Endothelial cell (in vitro differentiated cells): ENCODE data around the gene ATP6V1A. TPM values are rescaled to one million over a fixed set of nuclear protein-coding genes. Genes with fewer than 3 reads are reported as not detected.

Experiments
- DNase-seq: peaks from one replicate; pipeline ENCODE4 v3.0.0; 2021; ENCODE audit warnings: low spot score
- H3K27ac Mint-ChIP-seq: one replicate; pipeline ENCODE4 v1.8.0; 2021; ENCODE audit warnings: mixed read lengths, inconsistent platforms; ENCODE audit not compliant: unreplicated experiment
- H3K27me3 Mint-ChIP-seq: one replicate; pipeline ENCODE4 v1.8.0; 2021; ENCODE audit warnings: mild to moderate bottlenecking, moderate library complexity, mixed read lengths, inconsistent platforms; ENCODE audit not compliant: unreplicated experiment
- H3K36me3 Mint-ChIP-seq: one replicate; pipeline ENCODE4 v1.8.0; 2021; ENCODE audit warnings: mild to moderate bottlenecking, low read depth, mixed read lengths, inconsistent platforms; ENCODE audit not compliant: unreplicated experiment
- H3K4me1 Mint-ChIP-seq: one replicate; pipeline ENCODE4 v1.8.0; 2021; ENCODE audit warnings: mild to moderate bottlenecking, mixed read lengths, inconsistent platforms; ENCODE audit not compliant: unreplicated experiment
- H3K4me3 Mint-ChIP-seq: one replicate; pipeline ENCODE4 v1.8.0; 2021; ENCODE audit warnings: mild to moderate bottlenecking, mixed read lengths, inconsistent platforms; ENCODE audit not compliant: unreplicated experiment
- H3K9me3 Mint-ChIP-seq: one replicate; pipeline ENCODE4 v1.8.0; 2021; ENCODE audit warnings: mixed read lengths, inconsistent platforms; ENCODE audit not compliant: unreplicated experiment
- CTCF ChIP-seq: fragments of 200-600 bp; sonication (generic); IDR thresholded peaks from one replicate; pipeline ENCODE4 v1.5.0; 2021; ENCODE audit warnings: antibody characterized with exemption; ENCODE audit not compliant: unreplicated experiment
- total RNA-seq: library from RNA; stranded (reverse); fragmentation: NEBNext Ultra II Directional; extraction: Animal tissue kit (Norgen Biotek cat#: 25700); gene quantifications from one replicate; pipeline ENCODE4 v1.2.1, GENCODE V29; 2021; ENCODE audit not compliant: unreplicated experiment

Gene ATP6V1A
- total RNA-seq, 1 donor from 2014 or later, result 71.3 TPM

- Mint-ChIP-seq H3K4me3 (no peak overlapping the region), H3K36me3 (no peaks in the 10 kb centered on the region), H3K4me1 (no peaks in the 10 kb centered on the region), H3K27ac (no peak overlapping the region), H3K9me3 (no peaks in the 10 kb centered on the region), H3K27me3 (no peaks in the 10 kb centered on the region)
- DNase-seq, result no peak
- no peak for TF ChIP-seq CTCF
These were observed 39.0 kb upstream of the ATP6V1A start for GRCh38 chr3:113707835-113708234.

- Mint-ChIP-seq H3K36me3 (no peaks in the 10 kb centered on the region), H3K4me3 (no peak overlapping the region), H3K27me3 (no peaks in the 10 kb centered on the region), H3K9me3 (no peaks in the 10 kb centered on the region), H3K27ac (no peak overlapping the region), H3K4me1 (no peaks in the 10 kb centered on the region)
- TF ChIP-seq CTCF, result no peak
- no peak for DNase-seq
These were observed 34.7 kb upstream of the ATP6V1A start for GRCh38 chr3:113712129-113712528.

GRCh38 chr3:113714702-113715101, 32.1 kb upstream of the ATP6V1A start:
- Mint-ChIP-seq H3K9me3 (no peaks in the 10 kb centered on the region), H3K36me3 (no peaks in the 10 kb centered on the region), H3K27me3 (no peaks in the 10 kb centered on the region), H3K4me1 (no peaks in the 10 kb centered on the region), H3K4me3 (no peak overlapping the region), H3K27ac (no peak overlapping the region)
- DNase-seq, result no peak
- TF ChIP-seq CTCF, result no peak

GRCh38 chr3:113717308-113717707, 29.5 kb upstream of the ATP6V1A start:
- Mint-ChIP-seq H3K4me3 (no peak overlapping the region), H3K27ac (no peak overlapping the region), H3K27me3 (no peaks in the 10 kb centered on the region), H3K36me3 (no peaks in the 10 kb centered on the region), H3K4me1 (no peaks in the 10 kb centered on the region), H3K9me3 (no peaks in the 10 kb centered on the region)
- no peak for DNase-seq
- TF ChIP-seq CTCF, result no peak

- Mint-ChIP-seq H3K27ac (no peak overlapping the region), H3K9me3 (no peaks in the 10 kb centered on the region), H3K36me3 (no peaks in the 10 kb centered on the region), H3K4me3 (no peak overlapping the region), H3K4me1 (no peaks in the 10 kb centered on the region), H3K27me3 (no peaks in the 10 kb centered on the region)
- no peak for DNase-seq
- no peak for TF ChIP-seq CTCF
These were observed 29.0 kb upstream of the ATP6V1A start for GRCh38 chr3:113717818-113718217.
